Urothelium cell line (cell line): Measurements from ENCODE around the gene KCNMA1.
"Not testable (repeated sequence)": the region's sequence is repeated elsewhere in the genome, so short reads cannot be mapped to it uniquely, and the experiment has no call there.

Experiments used
- DNase-seq: peaks from one replicate; pipeline ENCODE4 v3.0.0; 2011; ENCODE audit warnings: low spot score, mixed read lengths
- FAIRE-seq: peaks from 2 replicates; lab custom pipeline; 2011; peaks lifted over from hg19 to GRCh38; lab: Jason Lieb, UNC

KCNMA1 gene

GRCh38 chr10:77588886-77589285 lies 48.7 kb downstream of the KCNMA1 start:
- FAIRE-seq (no peak), DNase-seq (no peak)

- DNase-seq (no peak), FAIRE-seq (no peak)
These were observed 50.2 kb downstream of the KCNMA1 start for GRCh38 chr10:77587416-77587790.

- FAIRE-seq = no peak
- no peak for DNase-seq
These were observed 50.7 kb downstream of the KCNMA1 start for GRCh38 chr10:77586719-77587415.

- FAIRE-seq (no peak), DNase-seq (no peak)
These were observed 52.7 kb downstream of the KCNMA1 start for GRCh38 chr10:77584938-77585337.

- FAIRE-seq (no peak), DNase-seq (no peak)
These were observed 54.1 kb downstream of the KCNMA1 start for GRCh38 chr10:77583527-77583926.

- no peak for FAIRE-seq
- peak; percentile 69 for DNase-seq
These were observed 54.9 kb downstream of the KCNMA1 start for GRCh38 chr10:77582710-77583115.

GRCh38 chr10:77581738-77582137 lies 55.9 kb downstream of the KCNMA1 start:
- FAIRE-seq (no peak), DNase-seq (no peak)

- FAIRE-seq (no peak), DNase-seq (no peak)
These were observed 57.1 kb downstream of the KCNMA1 start for GRCh38 chr10:77580482-77580881.

GRCh38 chr10:77578583-77579227 lies 58.9 kb downstream of the KCNMA1 start:
- DNase-seq = no peak
- no peak for FAIRE-seq

GRCh38 chr10:77577666-77578229 lies 59.9 kb downstream of the KCNMA1 start:
- DNase-seq (no peak), FAIRE-seq (no peak)

GRCh38 chr10:77576444-77577032 lies 61.1 kb downstream of the KCNMA1 start:
- FAIRE-seq = no peak

GRCh38 chr10:77576007-77576367 lies 61.6 kb downstream of the KCNMA1 start:
- DNase-seq (no peak), FAIRE-seq (no peak)

More at GRCh38 chr10:77576444-77577032, 61.1 kb downstream of the KCNMA1 start:
- DNase-seq = no peak

- FAIRE-seq (no peak), DNase-seq (no peak)
These were observed 62.2 kb downstream of the KCNMA1 start for GRCh38 chr10:77575271-77576006.

- FAIRE-seq (no peak), DNase-seq (no peak)
These were observed 63.2 kb downstream of the KCNMA1 start for GRCh38 chr10:77574438-77574837.

- FAIRE-seq, DNase-seq: not testable (repeated sequence)
These were observed 65.1 kb downstream of the KCNMA1 start for GRCh38 chr10:77572520-77572919.

GRCh38 chr10:77571490-77571889 lies 66.1 kb downstream of the KCNMA1 start:
- DNase-seq (no peak), FAIRE-seq (no peak)

- DNase-seq = no peak
- FAIRE-seq = no peak
These were observed 70.6 kb downstream of the KCNMA1 start for GRCh38 chr10:77566914-77567566.

- no peak for DNase-seq
- FAIRE-seq = no peak
These were observed 71.4 kb downstream of the KCNMA1 start for GRCh38 chr10:77566236-77566635.

- no peak for DNase-seq
- FAIRE-seq = peak; percentile 67
These were observed 72.0 kb downstream of the KCNMA1 start for GRCh38 chr10:77565590-77566023.

GRCh38 chr10:77564731-77565589 lies 72.6 kb downstream of the KCNMA1 start:
- FAIRE-seq = peak; percentile 53
- DNase-seq = peak; percentile 74
